Peyer's patch (tissue), 4 donors: ENCODE data around the gene PDGFB.

Experiments
- POLR2A ChIP-seq, 2 donors: fragments of 450-650 bp; IDR thresholded peaks; one replicate each; pipeline ENCODE4 v1.5.1; 2017; ENCODE audit warnings: antibody characterized with exemption in 2 of 2, mild to moderate bottlenecking in 2 of 2, moderate library complexity in 2 of 2
- TF ChIP-seq, protein P1 (sequence below), 6 experiments: fragments of 450-650 bp in 4 of 6; fragments of 200-600 bp in 2 of 6; sonication (generic) in 1 of 6; IDR thresholded peaks; one replicate each; pipeline ENCODE4 v1.5.1; 2017 to 2019; ENCODE audit warnings: antibody characterized with exemption in 6 of 6, mild to moderate bottlenecking in 3 of 6, moderate library complexity in 1 of 6

DNA sequence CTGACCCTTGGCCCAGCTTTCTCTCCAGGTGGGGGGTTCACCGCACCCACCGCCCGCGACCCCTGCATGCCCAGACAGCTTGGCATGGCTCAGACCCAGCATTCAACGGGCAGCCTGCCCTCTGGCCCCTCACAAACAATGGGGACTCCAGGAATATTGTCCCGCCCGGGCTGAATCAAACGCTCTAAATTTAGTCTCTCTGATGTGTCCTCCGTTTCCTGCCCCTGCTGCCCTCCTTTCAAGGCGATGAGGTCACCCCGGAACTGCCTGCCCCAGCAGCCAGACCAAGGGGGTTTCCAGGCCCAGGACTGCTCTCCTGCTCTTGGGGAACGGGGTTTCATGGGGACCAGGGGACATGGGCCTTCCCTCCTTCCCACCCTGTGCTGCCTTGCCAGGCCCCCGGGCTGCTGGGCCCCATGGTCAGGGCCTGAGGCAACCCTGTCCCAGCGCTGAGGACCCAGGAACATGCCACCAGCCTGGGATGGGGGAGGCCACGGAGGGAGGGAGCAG lies 10.1 kb upstream of the PDGFB start:
- TF ChIP-seq, protein P1, sequence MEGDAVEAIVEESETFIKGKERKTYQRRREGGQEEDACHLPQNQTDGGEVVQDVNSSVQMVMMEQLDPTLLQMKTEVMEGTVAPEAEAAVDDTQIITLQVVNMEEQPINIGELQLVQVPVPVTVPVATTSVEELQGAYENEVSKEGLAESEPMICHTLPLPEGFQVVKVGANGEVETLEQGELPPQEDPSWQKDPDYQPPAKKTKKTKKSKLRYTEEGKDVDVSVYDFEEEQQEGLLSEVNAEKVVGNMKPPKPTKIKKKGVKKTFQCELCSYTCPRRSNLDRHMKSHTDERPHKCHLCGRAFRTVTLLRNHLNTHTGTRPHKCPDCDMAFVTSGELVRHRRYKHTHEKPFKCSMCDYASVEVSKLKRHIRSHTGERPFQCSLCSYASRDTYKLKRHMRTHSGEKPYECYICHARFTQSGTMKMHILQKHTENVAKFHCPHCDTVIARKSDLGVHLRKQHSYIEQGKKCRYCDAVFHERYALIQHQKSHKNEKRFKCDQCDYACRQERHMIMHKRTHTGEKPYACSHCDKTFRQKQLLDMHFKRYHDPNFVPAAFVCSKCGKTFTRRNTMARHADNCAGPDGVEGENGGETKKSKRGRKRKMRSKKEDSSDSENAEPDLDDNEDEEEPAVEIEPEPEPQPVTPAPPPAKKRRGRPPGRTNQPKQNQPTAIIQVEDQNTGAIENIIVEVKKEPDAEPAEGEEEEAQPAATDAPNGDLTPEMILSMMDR (IDR thresholded peaks at IDR 0.05) = no peak
- TF ChIP-seq POLR2A (IDR thresholded peaks at IDR 0.05) = no peak
